ENCODE data around the gene FXYD5.

DNA sequence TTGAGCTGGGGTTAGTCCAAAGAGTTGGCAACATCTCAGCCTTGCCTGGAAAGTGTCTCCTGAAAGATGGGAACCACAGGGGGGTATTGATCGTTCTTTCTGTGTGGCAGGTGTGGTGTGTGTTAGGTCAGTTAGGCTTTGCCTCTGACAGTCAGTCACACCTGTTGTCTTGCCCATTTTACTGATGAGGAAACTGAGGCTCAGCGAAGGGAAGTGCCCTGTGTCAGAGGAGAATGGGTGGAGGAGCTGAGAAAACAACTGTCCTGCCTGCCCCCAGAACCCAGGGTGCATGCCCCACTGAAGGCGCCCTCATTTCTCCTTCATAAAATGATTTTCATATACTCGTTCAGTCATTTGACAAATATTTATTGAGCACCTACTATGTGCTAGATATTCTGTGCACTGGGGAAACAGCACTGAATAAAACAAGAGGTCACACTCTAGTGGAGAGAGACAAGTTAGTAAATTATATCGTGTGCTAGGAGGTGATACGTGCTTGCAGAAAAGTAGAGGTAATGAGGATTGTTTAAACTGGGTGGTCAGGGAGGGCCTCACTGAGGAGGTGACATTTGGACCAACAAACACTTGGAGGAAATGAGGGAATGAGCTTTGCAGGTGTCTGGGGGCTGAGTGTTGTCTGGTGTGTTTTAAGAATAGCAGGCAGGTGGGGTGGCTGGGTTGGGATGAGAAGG lies 1.6 kb downstream of the FXYD5 start:
- TF ChIP-seq ZNF274 (IDR thresholded peaks at IDR 0.05; ENCODE audit: low read depth, low read length) (no peak), YY1 (IDR thresholded peaks at IDR 0.05; ENCODE audit: insufficient read depth, insufficient read length) (no peak), SUZ12 (IDR thresholded peaks at IDR 0.05; ENCODE audit: extremely low read depth, insufficient read depth, insufficient read length) (no peak)
